ENCODE measurements around the gene TMCO2.

DNA sequence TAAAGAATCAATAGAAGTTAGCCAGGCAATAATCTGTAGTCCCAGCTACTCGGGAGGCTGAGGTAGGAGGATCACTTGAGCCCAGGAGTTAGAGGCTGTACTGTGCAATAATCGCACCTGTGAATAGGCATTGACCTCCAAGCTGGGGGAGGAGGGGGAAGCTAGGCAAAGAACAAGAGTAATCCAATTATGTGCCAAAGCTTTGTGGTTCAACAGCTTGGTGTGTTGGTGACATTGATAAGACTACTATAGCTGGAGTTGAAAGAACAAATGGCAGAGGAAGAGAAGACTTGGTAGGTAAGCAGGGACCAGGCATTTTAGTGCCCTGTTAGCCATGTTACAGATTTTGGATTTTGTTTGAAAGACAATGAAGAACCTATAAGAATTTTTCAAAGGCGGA lies 2.1 kb upstream of the TMCO2 start:
- TF ChIP-seq POLR2A (IDR thresholded peaks at IDR 0.05) = no peak
- TF ChIP-seq, protein P1, sequence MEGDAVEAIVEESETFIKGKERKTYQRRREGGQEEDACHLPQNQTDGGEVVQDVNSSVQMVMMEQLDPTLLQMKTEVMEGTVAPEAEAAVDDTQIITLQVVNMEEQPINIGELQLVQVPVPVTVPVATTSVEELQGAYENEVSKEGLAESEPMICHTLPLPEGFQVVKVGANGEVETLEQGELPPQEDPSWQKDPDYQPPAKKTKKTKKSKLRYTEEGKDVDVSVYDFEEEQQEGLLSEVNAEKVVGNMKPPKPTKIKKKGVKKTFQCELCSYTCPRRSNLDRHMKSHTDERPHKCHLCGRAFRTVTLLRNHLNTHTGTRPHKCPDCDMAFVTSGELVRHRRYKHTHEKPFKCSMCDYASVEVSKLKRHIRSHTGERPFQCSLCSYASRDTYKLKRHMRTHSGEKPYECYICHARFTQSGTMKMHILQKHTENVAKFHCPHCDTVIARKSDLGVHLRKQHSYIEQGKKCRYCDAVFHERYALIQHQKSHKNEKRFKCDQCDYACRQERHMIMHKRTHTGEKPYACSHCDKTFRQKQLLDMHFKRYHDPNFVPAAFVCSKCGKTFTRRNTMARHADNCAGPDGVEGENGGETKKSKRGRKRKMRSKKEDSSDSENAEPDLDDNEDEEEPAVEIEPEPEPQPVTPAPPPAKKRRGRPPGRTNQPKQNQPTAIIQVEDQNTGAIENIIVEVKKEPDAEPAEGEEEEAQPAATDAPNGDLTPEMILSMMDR (IDR thresholded peaks at IDR 0.05) = no peak
